Left lobe of liver (tissue), 2 donors: Measurements from ENCODE around the gene DUS1L. TPM values are rescaled to one million over a fixed set of nuclear protein-coding genes. Genes with fewer than 3 reads are reported as not detected.

Experiments used
- ATAC-seq: fragments of 200-7000 bp; cut with Tn5 transposase; one replicate; pipeline ENCODE4 v1.9.1; 2020; ENCODE audit warnings: mild to moderate bottlenecking, moderate library complexity
- DNase-seq: peaks from one replicate; pipeline ENCODE4 v3.0.0-alpha.2; 2020; ENCODE audit warnings: low spot score
- total RNA-seq: library from RNA; stranded (reverse); gene quantifications from one replicate; pipeline ENCODE4 v1.2.1, GENCODE V29; 2021
- donor health status: DM: no; HTN: no; CAD: no; lungs with moderate emphysema.
- donor health status: DM: no; HTN: yes; CAD: no.

DUS1L gene
- total RNA-seq, 1 donor from 2014 or later: 121 TPM

- DNase-seq (no peak), ATAC-seq (peak; percentile 9)
These were observed 7.3 kb downstream of the DUS1L start for GRCh38 chr17:82058230-82058854.

GRCh38 chr17:82056729-82057621, 8.6 kb downstream of the DUS1L start:
- ATAC-seq (peak; percentile 3), DNase-seq (no peak)

- DNase-seq: no peak
- no peak for ATAC-seq
These were observed 9.5 kb downstream of the DUS1L start for GRCh38 chr17:82055965-82056728.

- DNase-seq (no peak), ATAC-seq (no peak)
These were observed 10.3 kb downstream of the DUS1L start for GRCh38 chr17:82055023-82055964.

GRCh38 chr17:82054351-82055022, 11.1 kb downstream of the DUS1L start:
- no peak for DNase-seq
- ATAC-seq: no peak

GRCh38 chr17:82053556-82054263, 11.9 kb downstream of the DUS1L start:
- DNase-seq: no peak
- no peak for ATAC-seq

- ATAC-seq: no peak
- no peak for DNase-seq
These were observed 12.5 kb downstream of the DUS1L start for GRCh38 chr17:82053130-82053529.

GRCh38 chr17:82052638-82053059, 13.0 kb downstream of the DUS1L start:
- DNase-seq: no peak
- no peak for ATAC-seq

GRCh38 chr17:82051776-82052637, 13.6 kb downstream of the DUS1L start, which contains the start of the genes GPS1 and RFNG:
Gene GPS1 (plus strand): TSS chr17:82051898. CDS start chr17:82051932, 34 bp downstream.
Gene RFNG (minus strand): TSS chr17:82051811. CDS start chr17:82051766, 45 bp downstream.
- DNase-seq: peak; percentile 85
- peak; percentile 63 for ATAC-seq

- peak; percentile 6 for ATAC-seq
- DNase-seq: no peak
These were observed 14.6 kb downstream of the DUS1L start for GRCh38 chr17:82050761-82051641.

GRCh38 chr17:82050152-82050760, 15.3 kb downstream of the DUS1L start:
- DNase-seq: no peak
- no peak for ATAC-seq

- ATAC-seq (no peak), DNase-seq (no peak)
These were observed 16.1 kb downstream of the DUS1L start for GRCh38 chr17:82049521-82049971.

- DNase-seq (no peak), ATAC-seq (no peak)
These were observed 16.5 kb downstream of the DUS1L start for GRCh38 chr17:82049106-82049505.

- no peak for DNase-seq
- ATAC-seq: peak; percentile 5
These were observed 17.0 kb downstream of the DUS1L start for GRCh38 chr17:82048571-82048971.

- peak; percentile 94 for DNase-seq
These were observed 17.6 kb downstream of the DUS1L start for GRCh38 chr17:82047914-82048570.

GRCh38 chr17:82047379-82047778, 18.2 kb downstream of the DUS1L start:
- ATAC-seq (no peak), DNase-seq (no peak)

More at GRCh38 chr17:82047914-82048570, 17.6 kb downstream of the DUS1L start:
- ATAC-seq: peak; percentile 80
